OCI-LY1 (cell line): Measurements from ENCODE around the gene COP1.

ENCODE experiments used
- H2AFZ ChIP-seq: fragments of 200-600 bp; sonication (generic), shearing (Covaris generic); 2 replicates; pipeline ENCODE4 v1.6.0; 2014; ENCODE audit warnings: antibody characterized with exemption, mild to moderate bottlenecking, low read length
- H3F3A ChIP-seq: fragments of 200-600 bp; sonication (generic), shearing (Covaris generic); 2 replicates; pipeline ENCODE4 v1.6.0; 2014; ENCODE audit warnings: mild to moderate bottlenecking, antibody characterized with exemption, low read length, moderate library complexity; ENCODE audit not compliant: insufficient read depth
- H3K27ac ChIP-seq: fragments of 200-600 bp; sonication (generic); 2 replicates; pipeline ENCODE4 v1.5.1; 2014; ENCODE audit warnings: low read length, mixed run types, mild to moderate bottlenecking, low read depth; ENCODE audit not compliant: poor library complexity, severe bottlenecking
- H3K27me3 ChIP-seq: fragments of 200-600 bp; sonication (generic); 2 replicates; pipeline ENCODE4 v1.6.0; 2014; ENCODE audit warnings: antibody characterized with exemption, mild to moderate bottlenecking, low read length, moderate library complexity; ENCODE audit not compliant: insufficient read depth
- H3K36me3 ChIP-seq: fragments of 200-600 bp; sonication (generic); 2 replicates; pipeline ENCODE4 v1.6.1; 2014; ENCODE audit warnings: mild to moderate bottlenecking, antibody characterized with exemption, low read length, moderate library complexity, mixed read lengths; ENCODE audit not compliant: insufficient read depth
- H3K4me1 ChIP-seq: fragments of 200-600 bp; sonication (generic); 2 replicates; pipeline ENCODE4 v1.5.1; 2014; ENCODE audit warnings: mild to moderate bottlenecking, low read length, moderate library complexity; ENCODE audit not compliant: insufficient read depth, severe bottlenecking
- H3K4me2 ChIP-seq: fragments of 200-600 bp; sonication (generic), shearing (Covaris generic); 2 replicates; pipeline ENCODE4 v1.6.1; 2014; ENCODE audit warnings: low read length
- H3K4me3 ChIP-seq: fragments of 200-600 bp; sonication (generic); 2 replicates; pipeline ENCODE4 v1.5.1; 2014; ENCODE audit warnings: low read length, low read depth, mild to moderate bottlenecking, mixed read lengths; ENCODE audit not compliant: poor library complexity, severe bottlenecking
- H3K79me2 ChIP-seq: fragments of 200-600 bp; shearing (Covaris generic); 2 replicates; pipeline ENCODE4 v1.6.1; 2016; ENCODE audit warnings: mixed run types, low read length, mixed read lengths; ENCODE audit not compliant: insufficient read depth
- H3K9ac ChIP-seq: fragments of 200-600 bp; sonication (generic), shearing (Covaris generic); 2 replicates; pipeline ENCODE4 v1.6.1; 2014; ENCODE audit warnings: mild to moderate bottlenecking, low read length, mixed read lengths
- H3K9me2 ChIP-seq: fragments of 200-600 bp; sonication (generic), shearing (Covaris generic); 2 replicates; pipeline ENCODE4 v1.6.1; 2014; ENCODE audit warnings: low read depth, mild to moderate bottlenecking, low read length, mixed read lengths
- H3K9me3 ChIP-seq: fragments of 200-600 bp; shearing (Covaris generic); 2 replicates; pipeline ENCODE4 v1.6.1; 2014; ENCODE audit warnings: low read length, mixed read lengths
- H4K20me1 ChIP-seq: fragments of 200-600 bp; sonication (generic), shearing (Covaris generic); 2 replicates; pipeline ENCODE4 v1.6.0; 2016; ENCODE audit warnings: mild to moderate bottlenecking, low read length; ENCODE audit not compliant: insufficient read depth
- CTCF ChIP-seq: fragments of 200-600 bp; sonication (generic), shearing (Covaris generic); IDR thresholded peaks from 2 replicates; pipeline ENCODE4 v1.5.1; 2017; ENCODE audit warnings: mild to moderate bottlenecking, antibody characterized with exemption, low read length, moderate library complexity, mixed read lengths
- EZH2 ChIP-seq: fragments of 200-600 bp; sonication (generic), shearing (Covaris generic); IDR thresholded peaks from 2 replicates; pipeline ENCODE4 v1.8.0; 2017; ENCODE audit warnings: borderline replicate concordance, mixed run types, mild to moderate bottlenecking, antibody characterized with exemption, low read length, moderate library complexity, mixed read lengths

COP1 gene

GRCh38 chr1:175927944-175928343 is 279.1 kb downstream of the COP1 start:
- Histone ChIP-seq H3K9me3 (peaks cover 2% of the 10 kb centered on the region; the same call in 1 of the 2 replicates), H3K4me3 (no peak overlapping the region), H3K79me2 (no peaks in the 10 kb centered on the region), H3K4me1 (no peaks in the 10 kb centered on the region), H2AFZ (no peak overlapping the region), H3F3A (no peaks in the 10 kb centered on the region), H4K20me1 (no peaks in the 10 kb centered on the region), H3K9ac (no peak overlapping the region), H3K4me2 (no peak overlapping the region), H3K9me2 (no peaks in the 10 kb centered on the region), H3K27ac (no peak overlapping the region), H3K36me3 (no peaks in the 10 kb centered on the region), H3K27me3 (no peaks in the 10 kb centered on the region)
- TF ChIP-seq EZH2 (no peak), CTCF (no peak)

GRCh38 chr1:175922254-175922881 is 284.7 kb downstream of the COP1 start:
- no peaks in the 10 kb centered on the region for H3K9me2 ChIP-seq
- no peak overlapping the region for H3K4me3 ChIP-seq
- no peaks in the 10 kb centered on the region for H4K20me1 ChIP-seq
- no peak overlapping the region for H3K27ac ChIP-seq
- no peak overlapping the region for H2AFZ ChIP-seq
- H3F3A ChIP-seq = no peaks in the 10 kb centered on the region
- H3K4me2 ChIP-seq = no peak overlapping the region
- H3K36me3 ChIP-seq = no peaks in the 10 kb centered on the region
- H3K9me3 ChIP-seq = no peaks in the 10 kb centered on the region
- no peaks in the 10 kb centered on the region for H3K27me3 ChIP-seq
- no peaks in the 10 kb centered on the region for H3K4me1 ChIP-seq
- TF ChIP-seq EZH2 = no peak
- TF ChIP-seq CTCF = no peak
- H3K79me2 ChIP-seq = no peaks in the 10 kb centered on the region
- no peak overlapping the region for H3K9ac ChIP-seq

- no peaks in the 10 kb centered on the region for H3K4me1 ChIP-seq
- no peak overlapping the region for H2AFZ ChIP-seq
- H3K27me3 ChIP-seq = no peaks in the 10 kb centered on the region
- no peak overlapping the region for H3K27ac ChIP-seq
- H3K4me2 ChIP-seq = no peak overlapping the region
- no peak overlapping the region for H3K4me3 ChIP-seq
- H3K36me3 ChIP-seq = no peaks in the 10 kb centered on the region
- no peak overlapping the region for H3K9ac ChIP-seq
- no peaks in the 10 kb centered on the region for H4K20me1 ChIP-seq
- TF ChIP-seq EZH2 = no peak
- no peak for TF ChIP-seq CTCF
- no peaks in the 10 kb centered on the region for H3K79me2 ChIP-seq
- H3K9me2 ChIP-seq = no peaks in the 10 kb centered on the region
- H3K9me3 ChIP-seq = no peaks in the 10 kb centered on the region
- H3F3A ChIP-seq = no peaks in the 10 kb centered on the region
Measured at GRCh38 chr1:175920381-175920780, 286.7 kb downstream of the COP1 start.
